ENCODE results near the gene TMEM242.

TMEM242 gene

GRCh38 chr6:157364705-157365104 lies 41.4 kb upstream of the TMEM242 start:
- no peak for TF ChIP-seq CTCF (IDR thresholded peaks at IDR 0.05)
- Mint-ChIP-seq H3K4me3 (no peak overlapping the region), H3K9me3 (no peaks in the 10 kb centered on the region), H3K4me1 (no peaks in the 10 kb centered on the region), H3K27ac (no peak overlapping the region), H3K36me3 (ENCODE audit: low read depth) (no peaks in the 10 kb centered on the region), H3K27me3 (ENCODE audit: low read depth, poor library complexity) (peaks cover 12% of the 10 kb centered on the region)
- no peak for DNase-seq

- no peak overlapping the region for H3K27ac Mint-ChIP-seq
- no peaks in the 10 kb centered on the region for H3K36me3 Mint-ChIP-seq (ENCODE audit: low read depth)
- no peaks in the 10 kb centered on the region for H3K9me3 Mint-ChIP-seq
- no peak overlapping the region for H3K4me3 Mint-ChIP-seq
- peaks cover 13% of the 10 kb centered on the region for H3K27me3 Mint-ChIP-seq (ENCODE audit: low read depth, poor library complexity)
- DNase-seq = no peak
- no peak for TF ChIP-seq CTCF (IDR thresholded peaks at IDR 0.05)
- H3K4me1 Mint-ChIP-seq = peaks cover 12% of the 10 kb centered on the region
Observed at GRCh38 chr6:157361886-157362285, 38.6 kb upstream of the TMEM242 start.

- no peak overlapping the region for H3K4me3 Mint-ChIP-seq
- TF ChIP-seq CTCF (IDR thresholded peaks at IDR 0.05) = no peak
Observed at GRCh38 chr6:157358287-157358686, 35.0 kb upstream of the TMEM242 start.

GRCh38 chr6:157346373-157346772 lies 23.1 kb upstream of the TMEM242 start:
- no peak for DNase-seq
- no peaks in the 10 kb centered on the region for H3K4me1 Mint-ChIP-seq
- TF ChIP-seq CTCF (IDR thresholded peaks at IDR 0.05) = no peak
- H3K27me3 Mint-ChIP-seq (ENCODE audit: low read depth, poor library complexity) = peaks cover 39% of the 10 kb centered on the region
- H3K4me3 Mint-ChIP-seq = no peak overlapping the region
- no peak overlapping the region for H3K27ac Mint-ChIP-seq
- no peaks in the 10 kb centered on the region for H3K36me3 Mint-ChIP-seq (ENCODE audit: low read depth)
- peaks cover 14% of the 10 kb centered on the region for H3K9me3 Mint-ChIP-seq

More at GRCh38 chr6:157358287-157358686, 35.0 kb upstream of the TMEM242 start:
- Mint-ChIP-seq H3K9me3 (peaks cover 15% of the 10 kb centered on the region), H3K27ac (no peak overlapping the region), H3K36me3 (ENCODE audit: low read depth) (no peaks in the 10 kb centered on the region), H3K4me1 (peaks cover 12% of the 10 kb centered on the region), H3K27me3 (ENCODE audit: low read depth, poor library complexity) (peaks cover 21% of the 10 kb centered on the region)
- no peak for DNase-seq

- no peak for DNase-seq
- TF ChIP-seq CTCF (IDR thresholded peaks at IDR 0.05) = no peak
- peaks cover 37% of the 10 kb centered on the region for H3K27me3 Mint-ChIP-seq (ENCODE audit: low read depth, poor library complexity)
- no peak overlapping the region for H3K4me3 Mint-ChIP-seq
- H3K9me3 Mint-ChIP-seq = peaks cover 5% of the 10 kb centered on the region
- no peak overlapping the region for H3K27ac Mint-ChIP-seq
- no peaks in the 10 kb centered on the region for H3K36me3 Mint-ChIP-seq (ENCODE audit: low read depth)
- no peaks in the 10 kb centered on the region for H3K4me1 Mint-ChIP-seq
Observed at GRCh38 chr6:157343732-157344131, 20.4 kb upstream of the TMEM242 start.

- no peaks in the 10 kb centered on the region for H3K9me3 Mint-ChIP-seq
- H3K4me3 Mint-ChIP-seq = no peak overlapping the region
- H3K27me3 Mint-ChIP-seq (ENCODE audit: low read depth, poor library complexity) = peaks cover 26% of the 10 kb centered on the region
- no peak overlapping the region for H3K27ac Mint-ChIP-seq
- DNase-seq = no peak
- no peak for TF ChIP-seq CTCF (IDR thresholded peaks at IDR 0.05)
- H3K36me3 Mint-ChIP-seq (ENCODE audit: low read depth) = no peaks in the 10 kb centered on the region
- no peaks in the 10 kb centered on the region for H3K4me1 Mint-ChIP-seq
Observed at GRCh38 chr6:157339432-157339831, 16.1 kb upstream of the TMEM242 start.
